WI38 (cell line): ENCODE data around the gene SHOC2.
"Not testable (repeated sequence)": the region's sequence is repeated elsewhere in the genome, so short reads cannot be mapped to it uniquely, and the experiment has no call there.

Experiments used
- H3K4me3 ChIP-seq: 2 replicates; pipeline ENCODE4 v1.5.1; 2011; ENCODE audit warnings: low read depth, mild to moderate bottlenecking, control low read depth, low read length
- CTCF ChIP-seq: IDR thresholded peaks from 2 replicates; pipeline ENCODE4 v1.5.1; 2012; ENCODE audit warnings: low read depth, mild to moderate bottlenecking, control low read depth, low read length

SHOC2 gene

GRCh38 chr10:110901954-110902819 is 17.2 kb upstream of the SHOC2 start:
- no peak overlapping the region for H3K4me3 ChIP-seq
- TF ChIP-seq CTCF = no peak

GRCh38 chr10:110903280-110904278 is 15.8 kb upstream of the SHOC2 start:
- TF ChIP-seq CTCF = no peak
- H3K4me3 ChIP-seq = no peak overlapping the region

GRCh38 chr10:110910138-110910537 is 9.3 kb upstream of the SHOC2 start:
- H3K4me3 ChIP-seq = no peak overlapping the region
- TF ChIP-seq CTCF = no peak

- no peak overlapping the region for H3K4me3 ChIP-seq
- no peak for TF ChIP-seq CTCF
These were observed 7.0 kb upstream of the SHOC2 start for GRCh38 chr10:110912374-110912773.

- TF ChIP-seq CTCF = no peak
- no peak overlapping the region for H3K4me3 ChIP-seq
These were observed 5.0 kb upstream of the SHOC2 start for GRCh38 chr10:110914431-110914830.

- no peak for TF ChIP-seq CTCF
- H3K4me3 ChIP-seq = no peak overlapping the region
These were observed 4.4 kb upstream of the SHOC2 start for GRCh38 chr10:110915035-110915434.

- H3K4me3 ChIP-seq = not testable (repeated sequence)
These were observed 3.8 kb upstream of the SHOC2 start for GRCh38 chr10:110915600-110915999.
